ENCODE results near the gene LTBP1. TPM values are rescaled to one million over a fixed set of nuclear protein-coding genes. Genes with fewer than 3 reads are reported as not detected.

Gene LTBP1
- total and polyA plus RNA-seq, 4 donors: 5.8 to 57.6 (median 10.2) TPM

GRCh38 chr2:32976409-32977063 lies 29.8 kb downstream of the LTBP1 start:
- no peaks in the 10 kb centered on the region for H3K27me3 ChIP-seq (ENCODE audit: control insufficient read depth in 4 of 4, insufficient read depth in 4 of 4, low read length in 3 of 4)
- WGBS: 91% methylated on average over 6 of the region's 6 CpGs
- no peak for DNase-seq (ENCODE audit: low spot score)
- no peak overlapping the region for H3K9ac ChIP-seq (ENCODE audit: low read depth in 1 of 2, low read length in 2 of 2)
- H3K4me1 ChIP-seq (ENCODE audit: control insufficient read depth in 4 of 4, insufficient read depth in 4 of 4, low read length in 3 of 4): peaks cover 0 to 11% (median 7%) of the 10 kb centered on the region in 4 donors
- no peaks in the 10 kb centered on the region for H3K36me3 ChIP-seq (ENCODE audit: control insufficient read depth in 4 of 4, insufficient read depth in 3 of 4, low read depth in 1 of 4, low read length in 3 of 4)
- H3K4me3 ChIP-seq (ENCODE audit: low read depth in 1 of 3, low read length in 3 of 3): no peak overlapping the region
- TF ChIP-seq RAD21 (IDR thresholded peaks at IDR 0.05): peak in 1 of 2 donors; percentile 6
- TF ChIP-seq YY1 (IDR thresholded peaks at IDR 0.05): no peak
- H3K9me3 ChIP-seq (ENCODE audit: control insufficient read depth in 4 of 4, low read length in 3 of 4): no peaks in the 10 kb centered on the region
- H3K27ac ChIP-seq (ENCODE audit: low read depth in 1 of 2, low read length in 2 of 2): no peak overlapping the region

- TF ChIP-seq RAD21 (IDR thresholded peaks at IDR 0.05): peak in 1 of 2 donors; percentile 19
- peak; percentile 19 for TF ChIP-seq SP1 (IDR thresholded peaks at IDR 0.05)
- TF ChIP-seq JUND (IDR thresholded peaks at IDR 0.05): no peak
- TF ChIP-seq RXRA (IDR thresholded peaks at IDR 0.05): peak in 1 of 2 donors; percentile 37
- Histone ChIP-seq H3K27ac (ENCODE audit: low read depth in 1 of 2, low read length in 2 of 2) (no peak overlapping the region), H3K9ac (ENCODE audit: low read depth in 1 of 2, low read length in 2 of 2) (no peak overlapping the region), H3K4me3 (ENCODE audit: low read depth in 1 of 3, low read length in 3 of 3) (no peak overlapping the region), H3K36me3 (ENCODE audit: control insufficient read depth in 4 of 4, insufficient read depth in 3 of 4, low read depth in 1 of 4, low read length in 3 of 4) (no peaks in the 10 kb centered on the region), H3K27me3 (ENCODE audit: control insufficient read depth in 4 of 4, insufficient read depth in 4 of 4, low read length in 3 of 4) (no peaks in the 10 kb centered on the region), H3K9me3 (ENCODE audit: control insufficient read depth in 4 of 4, low read length in 3 of 4) (no peaks in the 10 kb centered on the region), H3K4me1 (ENCODE audit: control insufficient read depth in 4 of 4, insufficient read depth in 4 of 4, low read length in 3 of 4) (peaks cover 0 to 11% (median 7%) of the 10 kb centered on the region in 4 donors)
- 66% methylated on average over 6 of the region's 6 CpGs for WGBS
- DNase-seq (ENCODE audit: low spot score): peak; percentile 92
These were observed 30.5 kb downstream of the LTBP1 start for GRCh38 chr2:32977228-32977758.

DNA sequence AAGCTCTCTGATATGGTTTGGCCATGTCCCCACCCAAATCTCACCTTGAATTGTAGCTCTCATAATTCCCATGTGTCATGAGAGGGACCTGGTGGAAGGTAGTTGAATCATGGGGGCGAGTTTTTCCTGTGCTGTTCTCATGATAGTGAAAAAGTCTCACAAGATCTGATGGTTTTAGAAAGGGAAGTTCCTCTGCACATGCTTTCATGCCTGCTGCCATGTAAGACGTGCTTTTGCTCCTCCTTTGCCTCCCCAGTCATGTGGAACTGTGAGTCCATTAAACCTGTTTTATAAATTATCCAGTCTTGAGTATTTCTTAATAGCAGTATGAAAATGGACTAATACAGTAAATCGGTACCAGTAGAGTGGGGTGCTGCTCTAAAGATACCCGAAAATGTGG lies 34.9 kb downstream of the LTBP1 start:
- H3K9ac ChIP-seq (ENCODE audit: low read depth in 1 of 2, low read length in 2 of 2): no peak overlapping the region
- no peak overlapping the region for H3K4me3 ChIP-seq (ENCODE audit: low read depth in 1 of 3, low read length in 3 of 3)
- no peaks in the 10 kb centered on the region for H3K27me3 ChIP-seq (ENCODE audit: control insufficient read depth in 4 of 4, insufficient read depth in 4 of 4, low read length in 3 of 4)
- no peak for DNase-seq (ENCODE audit: low spot score)
- no peaks in the 10 kb centered on the region for H3K36me3 ChIP-seq (ENCODE audit: control insufficient read depth in 4 of 4, insufficient read depth in 3 of 4, low read depth in 1 of 4, low read length in 3 of 4)
- H3K9me3 ChIP-seq (ENCODE audit: control insufficient read depth in 4 of 4, low read length in 3 of 4): no peaks in the 10 kb centered on the region
- WGBS: 93% methylated on average over 4 of the region's 4 CpGs
- TF ChIP-seq, protein P1, sequence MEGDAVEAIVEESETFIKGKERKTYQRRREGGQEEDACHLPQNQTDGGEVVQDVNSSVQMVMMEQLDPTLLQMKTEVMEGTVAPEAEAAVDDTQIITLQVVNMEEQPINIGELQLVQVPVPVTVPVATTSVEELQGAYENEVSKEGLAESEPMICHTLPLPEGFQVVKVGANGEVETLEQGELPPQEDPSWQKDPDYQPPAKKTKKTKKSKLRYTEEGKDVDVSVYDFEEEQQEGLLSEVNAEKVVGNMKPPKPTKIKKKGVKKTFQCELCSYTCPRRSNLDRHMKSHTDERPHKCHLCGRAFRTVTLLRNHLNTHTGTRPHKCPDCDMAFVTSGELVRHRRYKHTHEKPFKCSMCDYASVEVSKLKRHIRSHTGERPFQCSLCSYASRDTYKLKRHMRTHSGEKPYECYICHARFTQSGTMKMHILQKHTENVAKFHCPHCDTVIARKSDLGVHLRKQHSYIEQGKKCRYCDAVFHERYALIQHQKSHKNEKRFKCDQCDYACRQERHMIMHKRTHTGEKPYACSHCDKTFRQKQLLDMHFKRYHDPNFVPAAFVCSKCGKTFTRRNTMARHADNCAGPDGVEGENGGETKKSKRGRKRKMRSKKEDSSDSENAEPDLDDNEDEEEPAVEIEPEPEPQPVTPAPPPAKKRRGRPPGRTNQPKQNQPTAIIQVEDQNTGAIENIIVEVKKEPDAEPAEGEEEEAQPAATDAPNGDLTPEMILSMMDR (IDR thresholded peaks at IDR 0.05; ENCODE audit: low read depth, low read length, missing input control): no peak
- TF ChIP-seq HNF4A (conservative IDR thresholded peaks at IDR 0.05) (no peak), HNF4G (IDR thresholded peaks at IDR 0.05) (no peak), JUND (IDR thresholded peaks at IDR 0.05) (no peak), GABPA (IDR thresholded peaks at IDR 0.05 in 1 of 2, conservative IDR thresholded peaks at IDR 0.05 in 1 of 2) (no peak), FOXA2 (IDR thresholded peaks at IDR 0.05) (no peak), RXRA (IDR thresholded peaks at IDR 0.05) (no peak), NR2F2 (IDR thresholded peaks at IDR 0.05) (no peak), ZBTB33 (IDR thresholded peaks at IDR 0.05) (no peak), TAF1 (conservative IDR thresholded peaks at IDR 0.05) (no peak), EGR1 (IDR thresholded peaks at IDR 0.05; ENCODE audit: low read depth in 2 of 2) (no peak), SP1 (IDR thresholded peaks at IDR 0.05) (no peak), FOXA1 (IDR thresholded peaks at IDR 0.05) (no peak), YY1 (IDR thresholded peaks at IDR 0.05) (no peak)
- TF ChIP-seq, protein P2, sequence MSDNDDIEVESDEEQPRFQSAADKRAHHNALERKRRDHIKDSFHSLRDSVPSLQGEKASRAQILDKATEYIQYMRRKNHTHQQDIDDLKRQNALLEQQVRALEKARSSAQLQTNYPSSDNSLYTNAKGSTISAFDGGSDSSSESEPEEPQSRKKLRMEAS (IDR thresholded peaks at IDR 0.05): no peak
- H3K4me1 ChIP-seq (ENCODE audit: control insufficient read depth in 4 of 4, insufficient read depth in 4 of 4, low read length in 3 of 4): peaks cover 0 to 8% (median 6%) of the 10 kb centered on the region in 4 donors
- no peak overlapping the region for H3K27ac ChIP-seq (ENCODE audit: low read depth in 1 of 2, low read length in 2 of 2)

Data from liver (tissue), 9 donors.